Measurements from ENCODE around the gene TMEM54.

Gene TMEM54

GRCh38 chr1:32864375-32865019 lies 36.7 kb downstream of the TMEM54 start:
- DNase-seq (ENCODE audit: low spot score): no peak

GRCh38 chr1:32863881-32864245 lies 37.3 kb downstream of the TMEM54 start:
- no peak for DNase-seq (ENCODE audit: low spot score)

DNA sequence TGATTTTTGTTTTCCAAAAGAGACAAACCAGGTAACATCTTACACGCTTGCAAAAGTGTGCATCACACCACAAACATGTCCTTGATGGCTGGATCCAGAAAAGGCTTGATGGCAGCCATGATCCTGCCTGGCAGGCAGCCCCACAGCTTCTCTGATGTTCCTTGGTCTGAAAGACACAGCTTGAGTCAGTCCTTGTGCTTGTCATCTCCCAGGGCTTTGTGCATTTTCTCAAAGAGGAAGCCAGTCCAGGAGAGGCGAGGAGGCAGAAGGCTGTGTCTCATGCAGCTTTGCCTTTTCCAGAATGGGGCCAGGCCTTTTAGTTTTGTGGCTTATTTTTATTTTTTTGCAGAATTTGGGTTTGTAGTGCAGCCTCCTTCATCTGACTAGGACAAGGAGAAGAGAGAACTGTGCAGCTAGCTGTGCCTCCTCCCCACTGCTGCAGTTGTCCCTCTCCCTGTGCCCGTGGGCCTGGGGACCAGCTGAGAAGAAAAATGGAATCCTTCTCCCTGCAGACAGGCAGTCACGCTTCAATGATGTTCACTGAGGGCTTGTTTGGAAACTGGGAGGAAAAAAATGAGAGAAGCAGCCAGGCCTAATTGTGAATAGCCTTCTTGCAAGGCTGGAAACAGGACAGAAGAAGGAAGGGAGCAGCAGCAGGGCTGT lies 37.8 kb downstream of the TMEM54 start:
- no peak for DNase-seq (ENCODE audit: low spot score)

DNA sequence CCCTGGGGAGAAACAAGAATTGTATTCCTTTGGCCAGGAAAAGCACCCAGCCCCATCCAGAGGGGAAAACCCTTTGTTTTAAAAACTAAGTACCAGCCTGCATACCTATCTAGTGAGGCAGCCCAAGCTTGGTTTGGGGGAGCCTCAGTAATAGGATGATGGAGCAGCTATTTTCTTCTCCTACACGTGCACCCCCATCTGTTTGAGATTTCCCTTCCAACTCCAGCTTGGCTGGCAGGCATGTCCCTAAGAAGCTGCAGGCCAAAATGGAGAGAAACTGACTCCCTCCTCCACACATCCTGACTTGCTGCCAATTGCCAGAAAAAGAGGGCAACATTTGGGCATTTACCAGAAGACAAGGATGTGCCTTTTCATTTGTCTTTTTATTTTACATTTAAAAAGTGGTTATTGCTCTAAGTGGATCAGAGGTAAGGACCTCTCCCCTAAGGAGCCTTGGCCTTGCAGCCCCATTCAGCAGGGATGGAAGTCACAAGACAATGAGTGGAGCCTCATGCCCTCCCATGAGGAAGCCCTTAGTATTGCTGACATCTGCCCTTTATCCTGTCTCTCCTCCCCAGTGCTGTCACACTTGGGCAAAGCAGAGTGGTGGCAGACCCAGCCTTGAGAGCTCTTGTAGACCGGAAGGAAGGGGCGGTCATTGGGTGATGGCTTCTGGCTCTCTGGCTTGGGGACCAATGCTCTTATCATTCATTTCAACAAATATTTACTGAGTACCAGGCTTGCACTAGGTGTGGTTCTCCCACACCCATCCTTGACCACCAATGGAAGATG lies 39.1 kb downstream of the TMEM54 start:
- DNase-seq (ENCODE audit: low spot score): no peak

DNA sequence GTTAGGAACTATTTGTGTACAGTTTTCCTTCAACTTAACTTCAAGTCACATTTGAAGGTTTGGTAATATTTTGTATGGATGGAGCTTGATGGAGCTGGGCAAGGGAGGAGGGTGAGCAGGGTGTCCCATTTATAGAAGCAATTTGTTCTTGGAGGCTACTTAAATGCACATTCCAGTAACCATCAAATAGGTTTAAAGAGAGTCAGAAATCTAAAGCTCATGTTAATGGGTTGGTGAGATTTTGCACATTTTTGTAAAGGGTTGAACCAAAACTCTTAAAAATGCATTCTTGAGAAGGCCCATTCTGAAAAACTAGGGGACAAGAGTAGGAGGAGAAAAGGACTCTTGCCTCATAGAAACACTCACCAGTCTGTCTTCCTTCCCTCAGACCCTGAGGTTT lies 40.6 kb downstream of the TMEM54 start:
- no peak for DNase-seq (ENCODE audit: low spot score)

- DNase-seq (ENCODE audit: low spot score): no peak
These were observed 41.3 kb downstream of the TMEM54 start for GRCh38 chr1:32859915-32860314.

DNA sequence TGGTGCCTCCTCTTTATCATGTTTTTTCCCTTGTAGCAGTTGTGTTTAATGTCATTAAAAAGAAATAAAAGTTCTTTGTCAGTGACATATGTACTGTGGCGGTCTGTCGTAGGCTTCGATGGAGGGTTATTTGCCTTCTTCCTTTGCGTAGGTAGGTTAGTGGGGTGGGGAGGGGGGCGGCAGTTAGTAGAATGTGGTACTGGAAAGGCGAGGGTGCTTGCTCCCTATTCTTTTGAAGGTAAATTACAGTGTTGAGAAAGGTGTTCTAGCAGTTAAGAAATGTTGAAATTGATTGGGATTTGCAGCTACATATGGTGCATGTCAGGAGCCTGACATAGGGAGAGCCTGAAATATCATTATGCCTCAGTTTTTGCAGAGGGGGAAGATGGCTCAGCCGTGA lies 42.4 kb downstream of the TMEM54 start:
- DNase-seq (ENCODE audit: low spot score): no peak

GRCh38 chr1:32858136-32858535 lies 43.1 kb downstream of the TMEM54 start:
- DNase-seq (ENCODE audit: low spot score): no peak

DNA sequence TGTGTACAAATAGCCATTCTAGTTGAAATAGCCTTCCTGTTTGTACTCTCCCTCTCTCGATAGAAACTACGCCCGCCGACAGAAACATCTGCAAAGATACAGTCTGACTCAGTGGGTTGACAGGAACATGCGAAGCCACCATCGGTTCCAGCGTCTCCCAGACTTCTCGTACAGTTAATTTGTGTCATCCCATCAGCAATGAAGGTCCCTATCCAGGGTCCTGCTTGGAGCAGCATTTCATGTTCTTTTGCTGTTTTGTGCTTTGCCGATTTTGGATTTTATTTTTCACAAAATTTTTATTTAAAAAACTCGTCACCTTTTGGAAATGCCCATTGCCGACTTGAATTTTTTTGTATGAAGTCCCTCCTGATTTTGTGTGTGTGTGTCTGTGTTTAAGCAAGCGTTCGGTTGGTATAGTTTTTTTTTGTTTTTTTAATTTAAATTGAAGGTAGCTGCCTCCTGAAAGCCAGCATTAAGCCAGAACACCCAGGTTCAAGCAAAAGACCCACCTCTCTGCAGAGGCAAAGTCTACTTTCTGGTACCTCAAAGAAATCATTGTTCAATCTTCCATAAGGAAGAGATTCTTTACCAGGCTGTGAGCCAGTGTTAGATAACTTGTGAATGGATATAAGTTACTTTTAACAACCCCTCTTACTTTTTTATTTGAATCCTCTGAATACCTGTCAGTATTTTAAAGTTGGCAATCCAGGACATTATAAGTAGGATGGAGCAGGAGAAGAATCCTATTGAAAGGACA lies 45.1 kb downstream of the TMEM54 start:
- no peak for DNase-seq (ENCODE audit: low spot score)

GRCh38 chr1:32848354-32849063 lies 52.7 kb downstream of the TMEM54 start:
- no peak for DNase-seq (ENCODE audit: low spot score)

Data from HuH-7.5 (cell line).